SK-N-SH (cell line): ENCODE measurements around the gene SEC23IP. TPM values are rescaled to one million over a fixed set of nuclear protein-coding genes. Genes with fewer than 3 reads are reported as not detected.

ENCODE experiments used
- CTCF ChIA-PET: fragments of 300-600, 350-600 bp; formaldehyde crosslinking; extraction: SDS; loops from one replicate; lab custom pipeline; 2021; lab: Yijun Ruan, JAX
- POLR2A ChIA-PET: fragments of 350-600 bp; sonication (Branson Sonifier 250); formaldehyde crosslinking; extraction: SDS; loops from one replicate; lab custom pipeline; 2020; ENCODE audit warnings: antibody characterized with exemption, inconsistent platforms; lab: Yijun Ruan, JAX
- DNase-seq: peaks from one replicate; pipeline ENCODE4 v3.0.0; 2012
- H2AFZ ChIP-seq: fragments of 200-600 bp; sonication (generic); 2 replicates; pipeline ENCODE4 v1.8.1; 2016; ENCODE audit warnings: antibody characterized with exemption, mild to moderate bottlenecking, low read depth
- H3F3A ChIP-seq: fragments of 200-600 bp; sonication (generic); replicated peaks from 2 replicates; pipeline ENCODE3; 2016; ENCODE audit warnings: antibody characterized with exemption, mild to moderate bottlenecking; ENCODE audit not compliant: insufficient read depth
- H3K27ac ChIP-seq, 2 experiments: fragments of 200-500 bp in 1 of 2; fragments of 200-600 bp in 1 of 2; sonication (Bioruptor generic) in 1 of 2; sonication (generic), shearing (Covaris generic) in 1 of 2; 2 replicates each; pipeline versions ENCODE4 v1.5.1 to v1.6.1; 2014 to 2016; ENCODE audit warnings: low read depth in 2 of 2, inconsistent platforms in 1 of 2, low read length in 1 of 2, mild to moderate bottlenecking in 1 of 2, mixed read lengths in 1 of 2
- H3K27me3 ChIP-seq: fragments of 200-600 bp; sonication (generic), shearing (Covaris generic); 2 replicates; pipeline ENCODE4 v1.6.1; 2016; ENCODE audit warnings: mixed run types; ENCODE audit not compliant: insufficient read depth
- H3K36me3 ChIP-seq, 2 experiments: fragments of 200-500 bp in 1 of 2; fragments of 200-600 bp in 1 of 2; sonication (Bioruptor generic) in 1 of 2; sonication (generic) in 1 of 2; replicated peaks in 1 of 2; 2 replicates each; pipeline versions ENCODE3 to v1.5.1; 2014 to 2016; ENCODE audit warnings: low read length in 1 of 2, mild to moderate bottlenecking in 1 of 2; ENCODE audit not compliant: insufficient read depth in 2 of 2, control insufficient read depth in 1 of 2
- H3K4me1 ChIP-seq, 2 experiments: fragments of 200-500 bp in 1 of 2; fragments of 200-600 bp in 1 of 2; sonication (Bioruptor generic) in 1 of 2; sonication (generic), shearing (Covaris generic) in 1 of 2; 2 replicates each; pipeline versions ENCODE4 v1.5.1 to v1.6.1; 2014 to 2016; ENCODE audit warnings: low read depth in 1 of 2, low read length in 1 of 2, mixed run types in 1 of 2; ENCODE audit not compliant: insufficient read depth in 2 of 2, control insufficient read depth in 1 of 2
- H3K4me2 ChIP-seq: fragments of 200-600 bp; sonication (generic), shearing (Covaris generic); 2 replicates; pipeline ENCODE4 v1.6.1; 2017; ENCODE audit warnings: mixed run types
- H3K4me3 ChIP-seq, 2 experiments: fragments of 200-500 bp in 1 of 2; fragments of 200-600 bp in 1 of 2; sonication (Bioruptor generic) in 1 of 2; sonication (generic), shearing (Covaris generic) in 1 of 2; 2 replicates each; pipeline versions ENCODE4 v1.5.1 to v1.8.1; 2014 to 2016; ENCODE audit warnings: low read depth in 2 of 2, inconsistent platforms in 1 of 2, low read length in 1 of 2, mild to moderate bottlenecking in 1 of 2, mixed read lengths in 1 of 2, moderate library complexity in 1 of 2
- H3K79me2 ChIP-seq: fragments of 200-600 bp; sonication (generic); 2 replicates; pipeline ENCODE4 v1.8.1; 2017; ENCODE audit warnings: mild to moderate bottlenecking; ENCODE audit not compliant: insufficient read depth
- H3K9ac ChIP-seq: fragments of 200-600 bp; sonication (generic); 2 replicates; pipeline ENCODE4 v1.6.1; 2017; ENCODE audit warnings: mixed run types
- H3K9me2 ChIP-seq: fragments of 200-600 bp; sonication (generic); 2 replicates; pipeline ENCODE4 v1.6.1; 2017; ENCODE audit warnings: mixed run types
- H3K9me3 ChIP-seq: fragments of 200-600 bp; sonication (generic); 2 replicates; pipeline ENCODE4 v1.6.1; 2017; ENCODE audit warnings: mixed run types, mild to moderate bottlenecking, moderate library complexity
- H4K20me1 ChIP-seq: fragments of 200-600 bp; sonication (generic); 2 replicates; pipeline ENCODE4 v1.6.1; 2017; ENCODE audit warnings: mild to moderate bottlenecking, mixed run types; ENCODE audit not compliant: insufficient read depth
- GABPA ChIP-seq: IDR thresholded peaks from 2 replicates; pipeline ENCODE4 v1.4.0; 2012; ENCODE audit warnings: low read depth, mild to moderate bottlenecking
- RFX5 ChIP-seq: IDR thresholded peaks from 2 replicates; pipeline ENCODE4 v1.6.1; 2012; ENCODE audit warnings: mild to moderate bottlenecking, improper control_type of control experiment, low read length
- TCF12 ChIP-seq: IDR thresholded peaks from 2 replicates; pipeline ENCODE4 v1.4.0; 2012
- WGBS: methylation state at CpG from one replicate; pipeline ENCODE4 v1.1.6; 2017; ENCODE audit warnings: low lambda C conversion rate; 5-methylcytosine and 5-hydroxymethylcytosine counted together
- polyA plus RNA-seq, 3 experiments: library from polyadenylated mRNA; depleted of rRNA; stranded (reverse); fragments of >200 nt; gene quantifications; 2 replicates each; pipeline ENCODE4 v1.2.3, GENCODE V29; 2012
- small RNA-seq, 7 experiments: library from RNA; depleted of rRNA; stranded (forward); fragments of <200 nt; gene quantifications; one replicate each; pipeline ENCODE3, GENCODE V24; 2012
- TF ChIP-seq, protein P1 (sequence below): fragments of 150-350 bp; IDR thresholded peaks from 2 replicates; pipeline ENCODE4 v1.6.1; 2017; ENCODE audit warnings: antibody characterized with exemption, low read length, low read depth, borderline replicate concordance
- TF ChIP-seq, protein P2 (sequence below): IDR thresholded peaks from 2 replicates; pipeline ENCODE4 v1.4.0; 2012; ENCODE audit warnings: low read depth, borderline replicate concordance
- TF ChIP-seq, protein P3 (sequence below): IDR thresholded peaks from 2 replicates; pipeline ENCODE4; 2012
- TF ChIP-seq, protein P4 (sequence below): fragments of 200-600 bp; sonication (generic); IDR thresholded peaks from 2 replicates; pipeline ENCODE4 v1.6.1; 2017; ENCODE audit warnings: antibody characterized with exemption, mild to moderate bottlenecking, moderate library complexity

The SEC23IP gene
- polyA plus RNA-seq, 1 of the 3 experiments (the other 2 are of a cell fraction), result 23.8 TPM

DNA sequence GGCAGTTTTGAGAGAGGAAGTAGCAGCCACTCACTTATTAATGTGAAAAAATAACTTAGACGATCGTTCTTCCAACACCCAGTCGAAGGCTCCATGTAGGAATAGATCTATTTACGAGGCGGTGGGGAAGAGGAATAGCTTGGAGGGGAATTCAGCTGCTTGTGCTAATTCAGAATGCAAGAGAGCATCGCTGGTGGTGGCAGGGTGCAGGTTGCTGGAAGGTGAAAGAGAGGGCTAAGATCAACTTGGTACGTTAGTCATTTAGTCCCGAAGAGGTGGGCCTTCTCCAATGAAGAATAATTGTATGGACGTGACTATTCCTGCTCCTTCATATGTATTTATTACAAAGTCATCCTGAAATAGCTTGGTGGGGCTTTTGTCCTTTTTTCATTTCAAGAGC lies 98.5 kb downstream of the SEC23IP start (continued):
- TF ChIP-seq, protein P1, sequence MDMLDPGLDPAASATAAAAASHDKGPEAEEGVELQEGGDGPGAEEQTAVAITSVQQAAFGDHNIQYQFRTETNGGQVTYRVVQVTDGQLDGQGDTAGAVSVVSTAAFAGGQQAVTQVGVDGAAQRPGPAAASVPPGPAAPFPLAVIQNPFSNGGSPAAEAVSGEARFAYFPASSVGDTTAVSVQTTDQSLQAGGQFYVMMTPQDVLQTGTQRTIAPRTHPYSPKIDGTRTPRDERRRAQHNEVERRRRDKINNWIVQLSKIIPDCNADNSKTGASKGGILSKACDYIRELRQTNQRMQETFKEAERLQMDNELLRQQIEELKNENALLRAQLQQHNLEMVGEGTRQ, result no peak
- TF ChIP-seq, protein P2, sequence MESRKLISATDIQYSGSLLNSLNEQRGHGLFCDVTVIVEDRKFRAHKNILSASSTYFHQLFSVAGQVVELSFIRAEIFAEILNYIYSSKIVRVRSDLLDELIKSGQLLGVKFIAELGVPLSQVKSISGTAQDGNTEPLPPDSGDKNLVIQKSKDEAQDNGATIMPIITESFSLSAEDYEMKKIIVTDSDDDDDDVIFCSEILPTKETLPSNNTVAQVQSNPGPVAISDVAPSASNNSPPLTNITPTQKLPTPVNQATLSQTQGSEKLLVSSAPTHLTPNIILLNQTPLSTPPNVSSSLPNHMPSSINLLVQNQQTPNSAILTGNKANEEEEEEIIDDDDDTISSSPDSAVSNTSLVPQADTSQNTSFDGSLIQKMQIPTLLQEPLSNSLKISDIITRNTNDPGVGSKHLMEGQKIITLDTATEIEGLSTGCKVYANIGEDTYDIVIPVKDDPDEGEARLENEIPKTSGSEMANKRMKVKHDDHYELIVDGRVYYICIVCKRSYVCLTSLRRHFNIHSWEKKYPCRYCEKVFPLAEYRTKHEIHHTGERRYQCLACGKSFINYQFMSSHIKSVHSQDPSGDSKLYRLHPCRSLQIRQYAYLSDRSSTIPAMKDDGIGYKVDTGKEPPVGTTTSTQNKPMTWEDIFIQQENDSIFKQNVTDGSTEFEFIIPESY, result no peak
- TF ChIP-seq TCF12, result no peak
- no peak for TF ChIP-seq GABPA
- TF ChIP-seq, all 33 proteins: peak for 0

DNA sequence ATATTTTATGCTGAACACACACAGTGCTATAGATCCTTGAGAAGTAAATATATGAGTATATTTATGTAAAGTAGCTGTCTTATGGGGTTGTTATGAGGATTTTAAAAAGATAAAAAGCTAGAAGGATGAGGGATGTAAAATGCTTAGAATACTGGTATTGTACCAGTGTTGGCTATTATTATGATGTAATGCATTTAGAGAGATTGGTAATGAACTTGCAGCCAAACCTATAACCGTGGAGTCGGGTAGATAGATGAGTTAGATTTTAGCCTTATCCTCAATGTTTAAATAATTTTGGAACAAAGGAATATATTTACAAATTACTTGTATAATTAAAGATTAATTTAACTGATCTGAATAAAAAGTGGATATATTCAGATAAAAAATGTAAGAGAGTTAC lies 99.3 kb downstream of the SEC23IP start:
- CTCF ChIA-PET, result interaction anchor here (0.9 to 1.1 kb wide), 2 partner anchors 83 to 199 kb away, joined by 3 read pairs; no protein-coding TSS in a partner anchor
- no peak overlapping the region for H2AFZ ChIP-seq
- no peak for TF ChIP-seq RFX5
- TF ChIP-seq, protein P3, sequence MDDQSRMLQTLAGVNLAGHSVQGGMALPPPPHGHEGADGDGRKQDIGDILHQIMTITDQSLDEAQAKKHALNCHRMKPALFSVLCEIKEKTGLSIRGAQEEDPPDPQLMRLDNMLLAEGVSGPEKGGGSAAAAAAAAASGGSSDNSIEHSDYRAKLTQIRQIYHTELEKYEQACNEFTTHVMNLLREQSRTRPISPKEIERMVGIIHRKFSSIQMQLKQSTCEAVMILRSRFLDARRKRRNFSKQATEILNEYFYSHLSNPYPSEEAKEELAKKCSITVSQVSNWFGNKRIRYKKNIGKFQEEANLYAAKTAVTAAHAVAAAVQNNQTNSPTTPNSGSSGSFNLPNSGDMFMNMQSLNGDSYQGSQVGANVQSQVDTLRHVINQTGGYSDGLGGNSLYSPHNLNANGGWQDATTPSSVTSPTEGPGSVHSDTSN, result no peak
- TF ChIP-seq, protein P4, sequence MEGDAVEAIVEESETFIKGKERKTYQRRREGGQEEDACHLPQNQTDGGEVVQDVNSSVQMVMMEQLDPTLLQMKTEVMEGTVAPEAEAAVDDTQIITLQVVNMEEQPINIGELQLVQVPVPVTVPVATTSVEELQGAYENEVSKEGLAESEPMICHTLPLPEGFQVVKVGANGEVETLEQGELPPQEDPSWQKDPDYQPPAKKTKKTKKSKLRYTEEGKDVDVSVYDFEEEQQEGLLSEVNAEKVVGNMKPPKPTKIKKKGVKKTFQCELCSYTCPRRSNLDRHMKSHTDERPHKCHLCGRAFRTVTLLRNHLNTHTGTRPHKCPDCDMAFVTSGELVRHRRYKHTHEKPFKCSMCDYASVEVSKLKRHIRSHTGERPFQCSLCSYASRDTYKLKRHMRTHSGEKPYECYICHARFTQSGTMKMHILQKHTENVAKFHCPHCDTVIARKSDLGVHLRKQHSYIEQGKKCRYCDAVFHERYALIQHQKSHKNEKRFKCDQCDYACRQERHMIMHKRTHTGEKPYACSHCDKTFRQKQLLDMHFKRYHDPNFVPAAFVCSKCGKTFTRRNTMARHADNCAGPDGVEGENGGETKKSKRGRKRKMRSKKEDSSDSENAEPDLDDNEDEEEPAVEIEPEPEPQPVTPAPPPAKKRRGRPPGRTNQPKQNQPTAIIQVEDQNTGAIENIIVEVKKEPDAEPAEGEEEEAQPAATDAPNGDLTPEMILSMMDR, result no peak
- TF ChIP-seq, all 33 proteins: peak for 0
- Histone ChIP-seq H3K27ac (no peak overlapping the region), H3K36me3 (no peaks in the 10 kb centered on the region), H3K4me2 (no peak overlapping the region), H3K9me3 (no peaks in the 10 kb centered on the region), H3K27me3 (no peaks in the 10 kb centered on the region), H3K9ac (no peak overlapping the region), H3K4me1 (no peaks in the 10 kb centered on the region), H4K20me1 (no peaks in the 10 kb centered on the region), H3K9me2 (no peaks in the 10 kb centered on the region), H3K79me2 (no peaks in the 10 kb centered on the region), H3K4me3 (no peak overlapping the region), H3F3A (no peaks in the 10 kb centered on the region)
- 75% methylated on average over 2 of the region's 2 CpGs for WGBS
- POLR2A ChIA-PET, result no interaction called here
- DNase-seq, result no peak

Small RNA genes lying within 50 kb of the gene (small RNA-seq; reads per million reads assigned to genes)
- 0 to 0.21 (median 0) reads per million in 7 experiments for gene MIR4682

Other genes starting within 250 kb of the SEC23IP start
- gene BAG3, start 241.3 kb upstream of the SEC23IP start, polyA plus RNA-seq (2012; rRNA removed), result 3.8 and 9.2 TPM in 2 replicates
- gene INPP5F, start 166.7 kb upstream of the SEC23IP start, polyA plus RNA-seq (2012; rRNA removed), result 7.8 and 9.3 TPM in 2 replicates
- gene MCMBP, start 19.9 kb upstream of the SEC23IP start, polyA plus RNA-seq (2012; rRNA removed), result 33.1 and 37.5 TPM in 2 replicates